GM12872 (cell line): ENCODE measurements around the gene HECA.

Source experiments
- TF ChIP-seq, protein P1 (sequence below): IDR thresholded peaks from 3 replicates; pipeline ENCODE4 v1.5.1; 2011; ENCODE audit warnings: low read depth, mild to moderate bottlenecking, low read length, moderate library complexity; ENCODE audit not compliant: insufficient read depth

HECA gene

DNA sequence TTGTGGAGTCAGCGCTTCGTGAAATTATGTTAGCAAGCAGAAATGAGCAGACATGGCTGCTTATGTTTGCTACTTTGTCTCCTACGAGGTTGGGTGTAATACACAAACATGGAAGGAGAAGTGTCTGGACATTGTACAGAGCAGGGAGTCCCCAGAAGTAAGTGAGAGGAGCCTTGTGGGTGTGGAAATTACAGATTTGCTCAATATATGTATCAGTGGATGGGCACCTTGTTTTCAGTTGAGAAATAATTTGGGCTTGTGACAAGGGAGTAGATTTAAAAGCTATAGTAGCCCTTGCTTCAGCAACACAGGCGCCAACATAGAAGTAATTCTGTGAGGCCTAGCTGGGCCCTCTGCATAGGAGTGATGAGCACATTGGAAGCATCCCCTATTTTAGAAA lies 49.2 kb downstream of the HECA start:
- TF ChIP-seq, protein P1, sequence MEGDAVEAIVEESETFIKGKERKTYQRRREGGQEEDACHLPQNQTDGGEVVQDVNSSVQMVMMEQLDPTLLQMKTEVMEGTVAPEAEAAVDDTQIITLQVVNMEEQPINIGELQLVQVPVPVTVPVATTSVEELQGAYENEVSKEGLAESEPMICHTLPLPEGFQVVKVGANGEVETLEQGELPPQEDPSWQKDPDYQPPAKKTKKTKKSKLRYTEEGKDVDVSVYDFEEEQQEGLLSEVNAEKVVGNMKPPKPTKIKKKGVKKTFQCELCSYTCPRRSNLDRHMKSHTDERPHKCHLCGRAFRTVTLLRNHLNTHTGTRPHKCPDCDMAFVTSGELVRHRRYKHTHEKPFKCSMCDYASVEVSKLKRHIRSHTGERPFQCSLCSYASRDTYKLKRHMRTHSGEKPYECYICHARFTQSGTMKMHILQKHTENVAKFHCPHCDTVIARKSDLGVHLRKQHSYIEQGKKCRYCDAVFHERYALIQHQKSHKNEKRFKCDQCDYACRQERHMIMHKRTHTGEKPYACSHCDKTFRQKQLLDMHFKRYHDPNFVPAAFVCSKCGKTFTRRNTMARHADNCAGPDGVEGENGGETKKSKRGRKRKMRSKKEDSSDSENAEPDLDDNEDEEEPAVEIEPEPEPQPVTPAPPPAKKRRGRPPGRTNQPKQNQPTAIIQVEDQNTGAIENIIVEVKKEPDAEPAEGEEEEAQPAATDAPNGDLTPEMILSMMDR: no peak

DNA sequence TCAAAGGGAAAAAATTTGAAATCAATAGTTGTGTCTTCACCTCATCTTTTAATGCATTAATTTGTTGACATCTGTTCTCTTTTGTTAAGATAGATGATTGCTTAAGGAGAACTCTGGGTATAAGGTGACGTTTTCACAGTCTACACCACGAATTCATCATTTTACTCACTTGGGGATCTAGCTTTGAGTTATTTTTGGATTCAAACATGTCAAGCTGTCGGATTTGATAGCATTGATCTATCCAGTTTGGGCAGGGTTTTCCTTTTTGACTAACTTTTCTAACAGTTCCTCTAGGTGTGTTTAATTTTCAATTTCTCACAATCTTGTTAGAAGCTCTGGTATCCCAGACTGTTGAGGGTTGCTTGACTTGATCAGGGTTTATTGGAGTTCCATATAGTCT lies 49.6 kb downstream of the HECA start:
- TF ChIP-seq, protein P1: no peak

DNA sequence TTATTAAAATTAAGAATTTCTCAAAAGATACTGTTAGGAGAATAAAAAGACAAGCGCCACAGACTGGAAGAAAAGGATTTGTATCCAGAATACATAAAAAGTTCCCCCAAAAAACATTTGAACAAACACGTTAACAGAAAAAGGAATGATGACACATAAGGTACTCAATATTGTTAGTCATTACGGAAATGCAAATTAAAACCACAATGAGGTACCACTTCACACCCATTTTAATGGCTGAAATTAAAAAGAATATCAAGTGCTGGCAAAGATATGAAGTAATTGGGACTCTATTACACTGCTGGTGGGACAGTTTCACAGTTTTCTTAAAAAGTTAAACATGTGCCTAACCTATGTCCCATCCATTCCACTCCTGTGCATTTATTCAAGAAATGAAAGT lies 51.4 kb downstream of the HECA start:
- TF ChIP-seq, protein P1: no peak

DNA sequence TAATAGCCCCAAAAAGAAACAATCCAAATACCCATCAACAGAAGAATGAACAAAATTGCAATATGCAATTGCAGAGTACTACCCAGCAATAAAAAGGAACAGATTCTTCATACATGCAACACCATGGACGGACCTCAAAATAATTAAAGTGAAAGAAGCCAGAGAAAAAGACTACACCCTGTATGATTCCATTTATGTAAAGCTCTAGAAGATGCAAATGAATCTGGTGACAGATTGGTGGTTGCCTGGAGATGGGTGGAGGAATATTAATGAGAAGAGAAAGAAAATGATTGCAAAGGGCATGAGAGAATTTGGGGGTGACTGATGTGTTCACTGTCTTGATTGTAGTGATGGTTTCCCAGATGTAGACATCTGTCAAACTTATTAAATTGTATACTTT lies 51.8 kb downstream of the HECA start:
- TF ChIP-seq, protein P1: no peak

DNA sequence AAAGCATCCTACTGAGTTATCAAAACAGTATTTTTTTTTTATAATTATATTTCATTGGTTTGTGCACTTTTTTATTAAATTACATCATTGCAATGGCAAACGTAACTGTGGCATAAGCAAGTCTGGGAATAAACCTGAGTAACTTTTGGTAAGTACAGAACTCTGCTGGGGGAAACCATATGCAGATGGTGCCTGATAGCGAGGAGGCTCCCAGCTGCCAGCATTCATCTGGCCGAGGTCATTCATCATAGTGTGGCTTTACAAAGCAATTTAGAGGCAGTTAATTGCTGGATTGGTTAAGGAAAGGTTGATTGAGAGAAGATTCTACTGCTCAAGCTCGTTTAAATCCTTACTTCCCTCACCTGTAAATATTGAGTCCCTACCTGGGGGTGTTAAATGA lies 52.6 kb downstream of the HECA start:
- TF ChIP-seq, protein P1: no peak

DNA sequence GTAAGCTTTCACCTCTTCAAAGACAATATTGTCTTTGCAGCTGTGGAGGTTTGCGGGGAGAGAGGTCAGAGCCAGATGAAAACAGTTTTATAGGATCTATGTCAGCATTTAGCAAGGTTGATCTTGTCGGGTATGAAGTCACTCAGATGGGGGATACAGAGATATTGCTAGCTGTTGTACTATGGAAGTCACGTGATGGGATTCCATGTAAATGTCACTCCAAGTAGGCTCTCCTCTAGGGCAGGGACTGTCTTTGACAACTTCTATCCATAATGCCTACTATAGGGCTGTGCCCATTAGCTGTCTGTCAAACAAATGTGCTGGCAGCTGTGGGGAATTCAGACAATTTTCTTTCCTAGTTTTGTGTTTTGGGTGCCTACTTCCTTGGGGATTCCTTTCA lies 54.8 kb downstream of the HECA start:
- TF ChIP-seq, protein P1: no peak

DNA sequence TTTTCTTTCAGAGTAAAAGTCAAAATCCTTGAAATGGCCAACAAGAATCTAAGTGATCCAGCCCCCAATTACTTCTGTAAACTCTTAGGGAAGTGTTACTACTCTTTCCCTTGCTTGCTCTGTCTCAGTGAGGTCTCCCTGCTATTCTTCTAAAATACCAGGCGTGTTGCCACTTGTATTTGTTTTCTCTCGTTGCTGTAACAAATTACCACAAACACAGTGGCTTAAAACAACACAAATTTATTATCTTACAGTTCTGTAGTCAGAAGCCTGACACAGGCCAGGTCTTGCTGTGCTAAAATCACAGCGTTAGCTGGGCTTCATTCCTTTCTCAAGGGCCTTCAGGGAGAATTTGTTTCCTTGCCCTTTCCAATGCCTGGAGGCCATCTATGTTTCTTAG lies 59.9 kb downstream of the HECA start:
- TF ChIP-seq, protein P1: no peak
